Posterior cingulate gyrus (tissue), 11 donors: ENCODE results near the gene STOX1.
"Not testable (repeated sequence)": the region's sequence is repeated elsewhere in the genome, so short reads cannot be mapped to it uniquely, and the experiment has no call there.

Source experiments
- DNase-seq, 10 donors: peaks; one replicate each; pipeline versions ENCODE4 v3.0.0 to v3.0.0-alpha.2; 2020 to 2021; ENCODE audit warnings: mixed read lengths in 3 of 10
- intact Hi-C: fragments of 100-400 bp; cut with DNase I; formaldehyde crosslinking; loops from one replicate; pipeline ENCODE4 v1.15.1; 2023

Gene STOX1

DNA sequence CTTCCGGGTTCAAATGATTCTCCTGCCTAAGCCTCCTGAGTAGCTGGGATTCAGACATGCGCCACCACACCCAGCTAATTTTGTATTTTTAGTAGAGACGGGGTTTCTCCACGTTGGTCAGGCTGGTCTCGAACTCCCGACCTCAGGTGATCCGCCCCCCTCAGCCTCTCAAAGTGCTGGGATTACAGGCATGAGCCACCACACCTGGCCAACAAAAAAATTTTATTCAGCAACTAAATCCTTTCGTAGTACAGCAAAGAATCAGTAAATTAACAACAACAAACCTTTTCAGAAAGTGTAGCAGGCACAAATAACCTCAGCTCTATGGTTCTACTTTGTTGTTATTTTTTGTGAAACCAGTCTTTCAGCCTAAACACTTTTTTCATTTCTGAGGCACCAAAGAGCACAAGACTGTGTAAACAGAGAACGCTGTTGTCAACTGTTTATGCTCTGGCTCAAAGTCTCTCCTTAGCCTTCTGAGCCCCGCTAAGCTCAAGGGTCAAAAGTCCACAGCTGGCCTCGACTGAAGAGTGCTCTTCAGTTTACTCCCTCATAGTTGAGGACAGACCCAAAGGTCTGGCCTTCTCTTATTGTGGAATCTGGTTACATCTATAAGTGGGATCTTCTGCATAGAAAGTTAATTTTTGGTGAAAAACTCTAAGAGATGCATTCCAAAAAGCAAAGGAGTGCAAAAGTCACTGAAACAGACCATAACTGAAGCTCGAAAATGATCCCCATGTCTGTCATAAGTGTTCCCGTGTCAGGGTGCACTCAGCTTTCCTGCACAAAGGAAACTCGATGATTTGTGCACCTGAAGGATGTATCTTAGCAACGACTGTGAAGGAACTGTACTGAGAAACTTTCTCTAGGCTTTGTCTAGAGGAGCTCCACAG is 49.2 kb downstream of the STOX1 start:
- intact Hi-C loops = no loop called here

DNA sequence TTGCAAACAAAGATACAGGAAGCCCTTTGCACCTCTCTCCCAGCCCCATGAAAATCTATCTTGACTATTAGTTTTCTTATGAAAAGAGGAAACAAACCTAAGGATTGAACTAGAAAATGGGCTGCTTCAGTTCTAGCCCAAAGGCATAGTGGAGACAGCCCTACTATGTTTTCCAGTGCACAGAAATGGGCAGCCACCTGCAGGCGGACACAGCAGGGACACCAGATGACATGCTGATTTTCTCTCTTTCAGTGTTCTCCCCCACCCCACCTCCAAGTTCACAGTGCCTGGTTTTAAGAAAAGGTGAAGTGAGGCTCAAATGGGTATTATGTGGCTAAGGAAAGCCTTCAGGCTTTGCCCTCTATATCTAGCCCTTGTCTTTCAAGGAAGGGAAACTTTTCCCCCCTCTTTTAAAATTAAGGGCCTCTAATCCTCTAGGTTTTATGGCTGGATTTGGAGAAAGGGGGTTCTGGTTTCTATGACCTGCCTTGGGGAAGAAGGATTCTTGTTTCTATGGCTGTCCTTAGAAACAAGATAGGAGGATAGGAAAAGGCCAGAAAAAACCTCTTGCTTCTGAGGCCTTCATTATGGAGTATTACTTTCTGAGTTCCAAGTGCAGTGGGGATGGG is 50.3 kb downstream of the STOX1 start:
- intact Hi-C loops = no loop called here
- DNase-seq = no peak

More for the DNA sequence above, 49.2 kb downstream of the STOX1 start:
- DNase-seq = no peak

DNA sequence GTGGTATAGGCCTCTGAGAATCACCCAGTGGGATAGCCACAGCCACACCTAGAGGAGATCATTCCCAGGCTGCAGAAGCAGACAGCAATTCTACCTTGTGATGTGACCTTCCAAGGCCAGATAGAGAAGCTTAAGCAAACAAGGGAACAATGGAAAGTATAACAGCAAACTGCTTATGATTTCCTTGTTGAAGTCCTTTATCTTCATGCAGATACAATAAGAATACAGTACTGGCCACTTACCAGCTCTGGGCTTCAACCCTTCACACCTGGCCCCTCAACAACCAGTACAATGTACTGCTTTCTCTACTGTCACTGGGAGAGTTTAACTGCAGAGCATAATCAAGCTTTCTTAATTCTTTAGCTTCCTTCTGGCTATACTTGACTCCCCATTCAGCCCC is 51.2 kb downstream of the STOX1 start:
- DNase-seq = no peak
- intact Hi-C loops = no loop called here

DNA sequence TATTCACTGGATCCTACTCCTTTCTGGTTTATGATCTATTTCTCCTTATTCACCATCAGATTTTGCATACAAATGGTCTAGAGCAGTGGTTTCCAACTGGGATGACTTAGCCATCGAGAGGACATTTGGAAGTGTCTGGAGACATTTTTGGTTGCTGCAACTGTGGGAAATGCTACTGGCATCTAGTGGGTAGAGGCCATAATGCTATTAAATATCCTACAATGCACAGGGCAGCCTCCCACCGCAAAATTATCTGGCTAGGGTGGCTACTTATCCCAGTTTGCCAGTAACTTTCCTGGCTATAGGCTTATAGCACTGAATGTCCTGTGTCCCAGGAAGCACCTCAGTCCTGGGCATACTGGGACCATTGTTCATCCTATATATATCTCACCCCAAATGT is 52.3 kb downstream of the STOX1 start:
- no peak for DNase-seq
- intact Hi-C loops = no loop called here

DNA sequence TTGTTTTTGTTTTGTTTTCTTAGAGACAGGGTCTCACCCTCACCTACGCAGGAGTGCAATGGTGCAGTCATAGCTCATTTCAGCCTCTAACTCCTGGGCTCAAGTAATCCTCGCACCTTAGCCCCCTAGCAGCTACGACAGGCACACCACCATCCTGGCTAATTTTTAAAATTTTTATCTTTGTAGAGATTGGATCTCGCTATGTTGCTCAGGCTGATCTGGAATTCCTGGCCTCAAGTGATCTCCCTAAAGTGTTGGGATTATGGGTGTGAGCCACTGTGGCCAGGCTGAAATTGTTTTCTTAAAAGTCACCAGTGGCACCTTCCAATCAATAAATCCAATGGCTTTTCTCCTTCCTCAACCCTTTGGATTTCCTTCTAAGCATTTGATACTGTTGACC is 52.9 kb downstream of the STOX1 start:
- no peak for DNase-seq
- intact Hi-C loops = no loop called here

DNA sequence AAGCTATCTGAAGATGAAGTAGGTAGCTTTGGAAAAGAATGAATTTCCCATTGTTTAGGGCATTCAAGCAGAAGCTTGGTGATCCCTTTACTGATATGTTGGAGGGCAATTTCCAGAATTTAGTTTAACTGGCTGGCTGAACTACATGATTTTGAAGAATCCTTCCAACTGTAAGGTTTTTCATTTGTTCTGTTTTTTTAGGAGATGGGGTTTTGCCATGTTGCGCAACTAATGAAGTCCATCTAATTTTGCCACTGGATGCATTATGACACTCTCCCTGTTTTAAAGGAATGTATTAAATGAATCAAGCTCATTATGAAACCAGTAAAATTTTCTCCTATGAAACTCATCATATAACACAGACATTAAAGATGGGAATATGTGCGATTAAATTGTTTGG is 67.7 kb downstream of the STOX1 start:
- intact Hi-C loops = loop anchor here (5.0 to 10.0 kb wide), 3 partner anchors 68 to 488 kb away; partner anchors contain the start of genes RUFY2 and STOX1

DNA sequence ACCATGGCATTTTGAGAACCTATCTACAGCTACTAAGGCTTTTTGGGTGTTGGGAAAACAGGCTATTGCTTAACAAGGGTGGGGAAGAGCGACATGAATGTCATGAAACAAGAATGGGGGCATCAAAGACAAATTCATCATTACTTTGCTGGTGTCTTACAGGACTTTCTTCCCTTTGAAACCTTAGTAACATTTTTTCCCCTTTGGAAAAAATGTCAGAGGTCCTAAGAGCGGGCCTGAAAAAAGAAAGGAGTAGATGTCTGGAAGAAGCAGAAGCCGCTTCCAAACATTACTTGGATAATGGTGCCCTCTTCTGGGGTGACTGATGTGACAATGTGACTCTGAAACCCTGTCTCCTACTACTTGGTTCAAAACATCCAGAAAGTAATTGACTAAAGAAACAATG is 70.0 kb downstream of the STOX1 start:
- intact Hi-C loops = loop anchor here (5.0 to 10.0 kb wide), 3 partner anchors 70 to 490 kb away; partner anchors contain the start of genes RUFY2 and STOX1
- peak in 4 of 10 donors; percentile 39 to 82 (median 56) for DNase-seq

More for the DNA sequence above, 67.7 kb downstream of the STOX1 start:
- DNase-seq = no peak

DNA sequence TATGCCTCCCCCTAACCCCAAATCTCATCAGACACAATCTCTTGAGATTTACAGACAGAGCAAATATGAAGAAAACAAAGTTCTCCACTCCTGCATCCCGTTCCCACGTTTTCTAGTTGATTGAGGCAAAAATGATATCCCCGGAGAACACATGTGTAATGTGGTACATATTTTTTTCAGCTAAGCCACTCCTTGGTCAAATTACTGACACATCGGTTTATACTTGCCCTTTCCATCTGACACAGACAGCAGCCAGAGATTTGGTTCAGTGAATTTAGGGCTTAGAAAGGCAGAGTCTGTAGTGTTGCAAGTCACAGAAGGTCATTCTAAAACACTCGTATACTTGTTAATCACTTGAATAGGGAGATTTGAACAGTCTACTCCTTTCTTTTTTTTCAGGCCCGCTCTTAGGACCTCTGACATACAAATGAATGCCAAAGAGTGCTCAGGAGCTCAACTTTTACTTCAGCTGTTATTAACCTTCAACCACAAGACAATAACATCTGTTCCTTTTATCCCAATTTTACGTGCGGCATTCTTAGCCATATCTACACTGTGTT is 71.9 kb downstream of the STOX1 start:
- intact Hi-C loops = loop anchor here (5.0 to 10.0 kb wide), 3 partner anchors 72 to 492 kb away; partner anchors contain the start of genes RUFY2 and STOX1
- no peak for DNase-seq

DNA sequence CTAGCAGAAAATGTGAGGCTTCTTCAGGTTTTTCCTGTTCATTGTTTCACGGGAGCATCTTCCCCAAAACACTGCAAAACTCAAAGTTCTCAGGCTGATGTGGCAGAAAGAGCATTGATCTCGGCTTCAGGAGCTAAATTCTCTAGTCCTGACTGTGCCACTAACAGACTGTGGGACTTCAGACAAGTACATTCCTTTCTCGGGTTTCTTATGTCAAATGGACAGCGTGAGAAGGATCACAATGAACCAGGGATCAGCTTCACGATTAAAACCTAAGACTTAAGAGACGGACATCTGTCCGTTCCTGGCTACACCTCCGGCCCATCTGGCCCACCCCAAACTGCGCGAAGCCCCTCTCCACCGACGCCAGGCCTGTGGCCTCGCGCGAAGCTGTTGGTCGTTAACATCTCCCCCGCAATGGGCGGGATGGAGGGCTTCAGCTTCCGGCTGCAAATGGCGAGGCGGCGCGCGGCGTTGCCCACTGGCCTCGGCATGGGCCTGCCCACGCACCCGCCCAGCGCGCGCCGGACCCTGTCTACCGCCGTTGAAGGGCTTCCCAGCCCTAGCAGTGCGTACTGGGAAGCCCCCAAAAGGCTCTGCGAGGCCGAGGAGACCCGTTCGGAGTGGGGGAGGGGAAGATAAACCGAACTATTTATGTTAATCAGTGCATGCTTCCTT is 73.2 kb downstream of the STOX1 start:
- DNase-seq = peak in 8 of 10 donors; percentile 69 to 96 (median 78)

DNA sequence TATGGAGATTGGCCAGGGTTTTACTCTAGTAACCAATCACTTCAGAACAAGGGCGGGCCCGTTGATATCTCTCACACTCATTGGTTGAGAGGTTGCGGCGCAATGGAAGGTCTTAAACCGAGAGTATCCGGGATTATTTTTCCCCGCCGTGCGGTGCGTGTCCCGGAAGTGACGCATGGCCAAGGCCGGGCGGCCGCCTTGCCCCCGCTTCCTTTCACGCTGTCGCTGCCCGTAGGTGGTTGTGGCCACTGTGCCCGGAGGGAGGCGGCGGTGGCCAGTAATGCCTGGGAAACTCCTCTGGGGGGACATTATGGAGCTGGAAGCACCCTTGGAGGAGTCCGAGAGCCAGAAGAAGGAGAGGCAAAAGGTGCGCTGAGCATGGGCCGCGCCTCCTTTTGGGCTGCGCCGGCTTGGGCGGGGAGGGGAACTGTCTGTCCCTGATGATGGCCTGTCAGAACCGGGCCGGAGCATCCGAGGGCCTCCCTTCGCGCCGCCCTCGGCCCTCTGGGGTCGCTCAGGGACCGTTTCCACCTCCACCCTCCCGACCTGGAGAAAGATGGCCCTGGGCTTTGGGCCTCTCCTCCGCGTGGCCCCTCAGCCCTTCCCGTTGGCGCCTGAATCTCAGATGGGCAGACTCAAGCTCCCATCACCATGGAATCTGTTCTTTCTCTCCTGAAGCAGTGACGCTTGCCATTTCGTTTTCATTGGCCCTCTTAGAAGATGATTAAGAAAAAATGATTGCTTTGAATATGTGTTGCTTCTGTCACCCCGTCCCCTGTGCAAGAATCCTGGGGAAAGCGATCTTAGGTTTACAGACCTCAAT is 74.0 kb downstream of the STOX1 start, which contains the start of gene DDX50:
Gene DDX50, plus strand, starts transcription at position 211 of the 823 bp plus-strand sequence. Its CDS starts 70 bp downstream, at position 281.
- intact Hi-C loops = loop anchor here (10.0 kb wide), 2 partner anchors 177 to 1047 kb away; partner anchors contain the start of gene CCAR1
- DNase-seq = peak; percentile 96 to 100 (median 98)

More for the DNA sequence above, 73.2 kb downstream of the STOX1 start:
- intact Hi-C loops = loop anchor here (10.0 kb wide), 2 partner anchors 176 to 1046 kb away; partner anchors contain the start of gene CCAR1

DNA sequence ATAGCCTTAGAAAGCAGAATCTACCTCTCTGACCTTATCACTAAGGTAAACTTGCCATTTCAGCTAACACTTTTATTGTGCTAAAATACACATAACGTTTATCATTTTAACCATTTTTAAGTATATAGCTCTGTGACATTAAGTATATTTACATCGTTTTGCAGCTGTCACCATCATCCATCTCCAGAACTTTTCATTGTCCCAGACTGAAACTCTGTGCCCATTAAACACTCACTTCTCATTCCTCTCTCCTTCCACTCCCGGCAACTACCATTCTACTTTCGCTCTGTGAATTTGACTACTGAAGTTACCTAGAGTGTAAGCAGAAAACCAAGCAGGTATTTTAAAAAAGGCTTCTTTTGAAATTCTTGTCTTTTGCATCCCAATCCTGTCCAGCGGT is 75.1 kb downstream of the STOX1 start:
- intact Hi-C loops = loop anchor here (10.0 kb wide), 2 partner anchors 178 to 1048 kb away; partner anchors contain the start of gene CCAR1
- DNase-seq = no peak

DNA sequence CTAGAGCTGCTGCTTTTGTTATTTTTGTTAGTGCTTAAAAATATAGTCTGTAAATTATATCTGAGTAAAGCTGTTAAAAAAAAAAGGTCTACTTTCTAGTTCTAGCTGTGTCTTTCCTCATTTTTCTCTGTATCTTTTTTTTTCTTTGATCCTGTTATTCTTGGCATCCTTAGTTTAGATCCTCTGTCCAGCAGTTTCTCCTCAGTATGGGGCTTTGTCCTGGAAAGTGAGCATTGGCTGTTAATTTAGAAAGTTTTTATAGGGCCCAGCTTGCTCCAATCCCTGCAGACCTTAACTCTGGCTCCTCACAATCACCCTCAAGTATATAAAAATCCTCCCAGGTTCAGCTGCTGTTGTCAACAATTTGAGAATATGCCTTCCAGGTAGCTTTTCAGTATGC is 97.3 kb downstream of the STOX1 start:
- intact Hi-C loops = no loop called here
- no peak for DNase-seq

DNA sequence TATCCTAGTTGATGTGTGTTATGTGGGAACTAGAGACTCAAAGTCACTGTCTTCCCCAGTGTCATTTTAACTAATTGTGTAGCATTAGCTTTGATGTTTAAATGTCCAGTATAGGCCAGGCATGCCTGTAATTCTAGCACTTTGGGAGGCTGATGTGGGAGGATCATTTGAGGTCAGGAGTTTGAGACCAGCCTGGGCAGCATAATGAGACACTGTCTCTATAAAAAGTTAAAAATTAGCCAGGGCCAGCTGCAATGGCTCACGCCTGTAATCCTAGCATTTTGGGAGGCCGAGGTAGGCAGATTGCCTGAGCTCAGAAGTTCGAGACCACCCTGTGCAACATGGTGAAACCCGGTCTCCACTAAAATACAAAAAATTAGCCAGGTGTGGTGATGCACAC is 98.2 kb downstream of the STOX1 start:
- intact Hi-C loops = no loop called here

DNA sequence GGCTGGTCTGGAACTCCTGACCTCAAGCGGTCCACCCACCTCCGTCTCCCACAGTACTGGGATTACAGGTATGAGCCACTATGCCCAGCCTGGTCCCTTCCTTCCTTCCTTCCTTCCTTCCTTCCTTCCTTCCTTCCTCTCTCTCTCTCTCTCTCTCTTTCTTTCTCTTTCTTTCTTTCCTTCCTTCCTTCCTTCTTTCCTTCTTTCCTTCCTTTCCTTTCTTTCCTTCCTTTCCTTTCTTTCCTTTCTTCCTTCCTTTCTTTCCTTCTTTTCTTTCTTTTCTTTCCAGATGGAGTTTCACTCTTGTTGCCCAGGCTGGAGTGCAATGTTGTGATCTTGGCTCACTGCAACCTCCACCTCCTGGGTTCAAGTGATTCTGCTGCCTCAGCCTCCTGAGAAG is 101.8 kb downstream of the STOX1 start:
- intact Hi-C loops = not testable (repeated sequence)

More for the DNA sequence above, 98.2 kb downstream of the STOX1 start:
- no peak for DNase-seq

DNA sequence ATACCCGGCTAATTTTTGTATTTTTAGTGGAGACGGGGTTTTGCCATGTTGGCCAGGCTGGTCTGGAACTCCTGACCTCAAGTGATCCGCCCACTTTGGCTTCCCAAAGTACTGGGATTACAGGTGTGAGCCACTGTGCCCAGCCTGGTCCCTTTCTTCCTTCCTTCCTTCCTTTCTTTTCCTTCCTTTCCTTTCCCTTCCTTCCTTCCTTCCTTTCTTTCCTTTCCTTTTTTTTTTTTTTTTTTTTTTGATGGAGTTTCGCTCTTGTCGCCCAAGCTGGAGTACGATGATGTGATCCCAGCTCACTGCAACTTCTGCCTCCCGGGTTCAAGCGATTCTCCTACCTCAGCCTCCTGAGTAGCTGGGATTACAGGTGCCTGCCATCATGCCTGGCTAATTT is 102.6 kb downstream of the STOX1 start:
- DNase-seq, intact Hi-C loops: not testable (repeated sequence)

More for the DNA sequence above, 101.8 kb downstream of the STOX1 start:
- DNase-seq = not testable (repeated sequence)

DNA sequence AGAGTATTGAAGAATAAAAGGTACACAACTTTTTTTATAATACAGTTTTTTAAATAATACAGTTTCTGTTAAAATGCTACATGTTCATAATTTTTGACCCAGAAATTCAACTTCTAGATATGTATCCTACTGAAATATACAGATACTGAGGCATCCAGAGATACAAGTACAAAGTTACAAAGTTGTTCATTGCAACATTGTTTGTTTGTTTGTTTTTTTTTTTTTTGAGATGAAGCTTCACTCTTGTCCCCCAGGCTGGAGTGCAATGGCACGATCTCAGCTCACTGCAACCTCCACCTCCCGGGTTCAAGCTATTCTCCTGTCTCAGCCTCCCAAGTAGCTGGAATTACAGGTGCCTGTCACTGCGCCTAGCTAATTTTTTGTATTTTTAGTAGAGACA is 105.5 kb downstream of the STOX1 start:
- DNase-seq = peak in 1 of 10 donors; percentile 7
- intact Hi-C loops = not testable (repeated sequence)

DNA sequence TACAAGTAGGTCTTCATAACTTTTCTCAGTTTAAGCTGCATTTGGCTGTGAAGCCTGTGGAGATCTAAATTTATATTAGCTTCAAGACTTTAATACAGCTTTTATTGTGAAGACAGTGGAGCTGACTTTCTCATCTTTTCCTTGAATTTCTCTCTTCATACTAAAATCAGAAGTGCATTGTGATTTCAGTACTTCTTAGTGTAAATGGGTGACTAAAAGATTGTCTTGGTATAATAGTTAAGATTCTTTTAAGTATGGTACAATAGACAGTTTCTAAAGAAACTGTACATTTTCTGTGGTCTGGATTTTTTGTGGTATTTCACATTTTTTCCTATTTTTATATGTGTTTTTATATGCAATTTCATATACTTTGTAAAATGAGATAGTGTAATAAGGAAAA is 107.7 kb downstream of the STOX1 start:
- intact Hi-C loops = no loop called here
- no peak for DNase-seq

DNA sequence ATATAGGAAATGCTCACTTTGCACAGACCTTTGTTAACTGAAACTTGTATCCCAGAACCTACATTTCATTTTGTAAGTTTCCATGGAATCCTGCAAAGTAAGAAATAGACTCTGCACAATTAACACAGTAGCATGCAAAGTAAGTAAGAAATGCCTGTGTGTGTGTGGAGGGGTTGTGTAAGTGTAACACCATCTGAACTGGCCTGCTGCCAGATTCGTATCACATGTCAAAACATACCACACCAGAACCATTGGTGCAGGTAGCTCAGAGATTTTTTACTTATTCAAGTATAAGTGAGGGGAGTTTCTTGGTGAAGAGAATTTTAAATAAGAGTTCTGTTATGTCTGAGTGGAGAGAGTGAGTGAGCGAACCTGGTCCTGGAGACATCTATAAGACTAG is 110.8 kb downstream of the STOX1 start:
- intact Hi-C loops = no loop called here
- no peak for DNase-seq

DNA sequence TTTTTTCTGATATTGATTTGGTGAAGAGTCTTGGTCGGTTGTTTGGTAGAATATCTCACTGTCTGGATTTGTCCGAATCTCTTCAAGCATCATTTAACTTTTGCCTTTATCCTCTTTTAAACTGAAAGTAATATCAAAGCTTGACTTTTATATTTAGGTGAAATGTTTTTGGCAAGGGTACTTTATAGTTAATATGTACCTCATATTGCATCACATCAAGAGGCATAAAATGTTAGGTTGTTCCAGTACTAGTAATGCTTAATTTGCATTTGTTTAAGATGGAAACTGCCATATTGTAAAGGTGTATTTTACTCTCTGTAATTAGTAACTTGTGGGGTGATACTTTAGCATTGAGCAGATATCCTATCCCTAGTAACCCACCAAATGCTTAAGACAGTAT is 111.6 kb downstream of the STOX1 start:
- no peak for DNase-seq
- intact Hi-C loops = no loop called here
